Gastrocnemius medialis (tissue), 4 donors: Measurements from ENCODE around the gene MED6.

Experiments used
- POLR2A ChIP-seq, 2 donors: fragments of 450-650 bp; IDR thresholded peaks; one replicate each; pipeline ENCODE4 v1.6.1; 2017; ENCODE audit warnings: antibody characterized with exemption in 2 of 2, mild to moderate bottlenecking in 2 of 2, moderate library complexity in 2 of 2
- TF ChIP-seq, protein P1 (sequence below), 5 experiments: fragments of 450-650 bp in 3 of 5; fragments of 200-600 bp in 2 of 5; sonication (generic) in 2 of 5; IDR thresholded peaks in 4 of 5; conservative IDR thresholded peaks in 1 of 5; 1 replicate in 4 of 5; 2 replicates in 1 of 5; pipeline ENCODE4 v1.5.1; 2016 to 2019; ENCODE audit warnings: antibody characterized with exemption in 5 of 5, mild to moderate bottlenecking in 3 of 5, moderate library complexity in 3 of 5

DNA sequence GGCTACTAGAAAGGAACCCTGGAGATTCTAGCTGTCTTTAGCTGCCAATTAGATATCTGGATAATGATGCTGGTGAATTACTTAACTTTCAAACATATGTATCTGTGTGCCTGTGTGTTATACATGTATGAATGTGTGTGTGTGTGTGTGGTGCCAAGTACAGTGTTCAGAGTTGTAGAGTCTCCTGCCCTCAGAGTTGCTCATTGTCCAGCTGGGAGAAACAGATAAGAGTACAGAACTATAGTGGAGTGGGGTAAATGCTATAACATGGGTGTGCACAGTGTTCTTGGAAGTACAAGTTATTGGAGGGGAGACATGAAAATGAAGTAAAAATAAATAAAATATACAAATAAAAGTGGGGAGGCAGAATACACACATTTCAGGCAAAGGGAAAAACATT is 42.1 kb downstream of the MED6 start:
- TF ChIP-seq, protein P1, sequence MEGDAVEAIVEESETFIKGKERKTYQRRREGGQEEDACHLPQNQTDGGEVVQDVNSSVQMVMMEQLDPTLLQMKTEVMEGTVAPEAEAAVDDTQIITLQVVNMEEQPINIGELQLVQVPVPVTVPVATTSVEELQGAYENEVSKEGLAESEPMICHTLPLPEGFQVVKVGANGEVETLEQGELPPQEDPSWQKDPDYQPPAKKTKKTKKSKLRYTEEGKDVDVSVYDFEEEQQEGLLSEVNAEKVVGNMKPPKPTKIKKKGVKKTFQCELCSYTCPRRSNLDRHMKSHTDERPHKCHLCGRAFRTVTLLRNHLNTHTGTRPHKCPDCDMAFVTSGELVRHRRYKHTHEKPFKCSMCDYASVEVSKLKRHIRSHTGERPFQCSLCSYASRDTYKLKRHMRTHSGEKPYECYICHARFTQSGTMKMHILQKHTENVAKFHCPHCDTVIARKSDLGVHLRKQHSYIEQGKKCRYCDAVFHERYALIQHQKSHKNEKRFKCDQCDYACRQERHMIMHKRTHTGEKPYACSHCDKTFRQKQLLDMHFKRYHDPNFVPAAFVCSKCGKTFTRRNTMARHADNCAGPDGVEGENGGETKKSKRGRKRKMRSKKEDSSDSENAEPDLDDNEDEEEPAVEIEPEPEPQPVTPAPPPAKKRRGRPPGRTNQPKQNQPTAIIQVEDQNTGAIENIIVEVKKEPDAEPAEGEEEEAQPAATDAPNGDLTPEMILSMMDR (IDR thresholded peaks at IDR 0.05 in 4 of 5, conservative IDR thresholded peaks at IDR 0.05 in 1 of 5): no peak
- TF ChIP-seq POLR2A (IDR thresholded peaks at IDR 0.05): no peak
